Activated CD4-positive, alpha-beta T cell treated with anti-CD3 and anti-CD28 coated beads, Interleukin-2, amount 50 U/mL, for 1 hour (primary cell): ENCODE results near the gene RNFT1.
"Not testable (repeated sequence)": the region's sequence is repeated elsewhere in the genome, so short reads cannot be mapped to it uniquely, and the experiment has no call there.

ENCODE experiments used
- DNase-seq: peaks from one replicate; pipeline ENCODE4 v3.0.0-alpha.2; 2020

Gene RNFT1

GRCh38 chr17:59920637-59921036 is 43.9 kb downstream of the RNFT1 start:
- DNase-seq = not testable (repeated sequence)

- no peak for DNase-seq
Observed at GRCh38 chr17:59916446-59916845, 48.1 kb downstream of the RNFT1 start.

- no peak for DNase-seq
Observed at GRCh38 chr17:59914274-59914854, 50.2 kb downstream of the RNFT1 start.

GRCh38 chr17:59907467-59907866 is 57.1 kb downstream of the RNFT1 start:
- DNase-seq = no peak

- DNase-seq = no peak
Observed at GRCh38 chr17:59903455-59903854, 61.1 kb downstream of the RNFT1 start.
